Endothelial cell of umbilical vein (primary cell): Measurements from ENCODE around the gene ATF1. TPM values are rescaled to one million over a fixed set of nuclear protein-coding genes. Genes with fewer than 3 reads are reported as not detected.

ENCODE experiments used
- BruUV-seq: library from RNA; stranded (reverse); fragments of 400-500 nt; replicated peaks from 2 replicates; lab custom pipeline; 2021; lab: Mats Ljungman, UMichigan
- CTCF ChIA-PET: fragments of 300-600, 350-600 bp; sonication (Branson Sonifier 250); formaldehyde crosslinking; loops from one replicate; lab custom pipeline; 2021; ENCODE audit warnings: antibody characterized with exemption, inconsistent platforms; lab: Charles Lee
- POLR2A ChIA-PET: fragments of 300-600, 350-600 bp; sonication (Branson Sonifier 250); formaldehyde crosslinking; loops from one replicate; lab custom pipeline; 2021; ENCODE audit warnings: antibody characterized with exemption, inconsistent platforms; lab: Charles Lee
- DNase-seq: peaks from one replicate; pipeline ENCODE4 v3.0.0-alpha.2; 2011; ENCODE audit warnings: low read depth, low spot score
- FAIRE-seq: peaks from 2 replicates; lab custom pipeline; 2011; peaks lifted over from hg19 to GRCh38; lab: Jason Lieb, UNC
- H2AFZ ChIP-seq: 2 replicates; pipeline ENCODE4 v1.6.0; 2012; ENCODE audit warnings: low read depth, low read length, control low read depth, inconsistent platforms
- H3K27ac ChIP-seq: 2 replicates; pipeline ENCODE4 v1.5.1; 2011; ENCODE audit warnings: low read depth, mild to moderate bottlenecking, control low read depth, low read length, moderate library complexity; ENCODE audit not compliant: insufficient read depth
- H3K27me3 ChIP-seq, 2 experiments: 2 replicates each; pipeline versions ENCODE4 v1.6.0 to v1.6.1; 2011; ENCODE audit warnings: low read length in 2 of 2, mixed read lengths in 1 of 2; ENCODE audit not compliant: control insufficient read depth in 2 of 2, insufficient read depth in 2 of 2
- H3K36me3 ChIP-seq, 2 experiments: 2 replicates in 1 of 2; 3 replicates in 1 of 2; pipeline ENCODE4 v1.5.1; 2011; ENCODE audit warnings: low read length in 2 of 2, mild to moderate bottlenecking in 1 of 2, moderate library complexity in 1 of 2; ENCODE audit not compliant: control insufficient read depth in 2 of 2, insufficient read depth in 2 of 2; ENCODE audit errors: extremely low read depth in 1 of 2
- H3K4me1 ChIP-seq: 3 replicates; pipeline ENCODE4 v1.5.1; 2011; ENCODE audit warnings: mild to moderate bottlenecking, low read length; ENCODE audit not compliant: control insufficient read depth, insufficient read depth; ENCODE audit errors: extremely low read depth
- H3K4me2 ChIP-seq: 2 replicates; pipeline ENCODE4 v1.6.1; 2011; ENCODE audit warnings: low read length, control low read depth, mixed read lengths; ENCODE audit not compliant: insufficient read depth
- H3K4me3 ChIP-seq, 3 experiments: fragments of 200-600 bp in 1 of 3; sonication (generic), shearing (Covaris generic) in 1 of 3; replicated peaks in 1 of 3; 2 replicates each; pipeline ENCODE4 v1.5.1; 2011 to 2016; ENCODE audit warnings: control low read depth in 3 of 3, low read length in 3 of 3, mild to moderate bottlenecking in 2 of 3, inconsistent platforms in 1 of 3, low read depth in 1 of 3, moderate library complexity in 1 of 3; ENCODE audit not compliant: insufficient read depth in 1 of 3
- H3K79me2 ChIP-seq: 2 replicates; pipeline ENCODE4 v1.6.0; 2012; ENCODE audit warnings: low read length, inconsistent platforms; ENCODE audit not compliant: control insufficient read depth, insufficient read depth
- H3K9ac ChIP-seq: replicated peaks from 2 replicates; pipeline ENCODE3; 2011; ENCODE audit warnings: low read length, control low read depth; ENCODE audit not compliant: insufficient read depth; ENCODE audit errors: extremely low read depth
- H3K9me1 ChIP-seq: replicated peaks from 3 replicates; pipeline ENCODE4 v1.6.0; 2011; ENCODE audit warnings: mild to moderate bottlenecking, low read length; ENCODE audit not compliant: control insufficient read depth, insufficient read depth; ENCODE audit errors: extremely low read depth
- H3K9me3 ChIP-seq: replicated peaks from 2 replicates; pipeline ENCODE4 v1.5.1; 2012; ENCODE audit warnings: low read length, inconsistent platforms; ENCODE audit not compliant: control insufficient read depth, insufficient read depth
- H4K20me1 ChIP-seq: replicated peaks from 2 replicates; pipeline ENCODE3; 2011; ENCODE audit warnings: mild to moderate bottlenecking, low read length; ENCODE audit not compliant: control insufficient read depth, insufficient read depth; ENCODE audit errors: extremely low read depth
- CTCF ChIP-seq, 2 donors: IDR thresholded peaks; 1 replicate in 1 of 2; 2 replicates in 1 of 2; pipeline ENCODE4 v1.5.1; 2011; ENCODE audit warnings: low read length in 2 of 2, mild to moderate bottlenecking in 2 of 2, moderate library complexity in 2 of 2, control low read depth in 1 of 2, inconsistent platforms in 1 of 2, low read depth in 1 of 2; ENCODE audit not compliant: insufficient read depth in 1 of 2; ENCODE audit errors: extremely low read depth in 1 of 2
- EZH2 ChIP-seq: IDR thresholded peaks from 2 replicates; pipeline ENCODE4 v1.6.1; 2012; ENCODE audit warnings: borderline replicate concordance, low read depth, mild to moderate bottlenecking, moderate library complexity, low read length, inconsistent platforms; ENCODE audit not compliant: severe bottlenecking
- FOS ChIP-seq: IDR thresholded peaks from 2 replicates; pipeline ENCODE4 v1.6.1; 2011; ENCODE audit warnings: mild to moderate bottlenecking, low read length, moderate library complexity, borderline replicate concordance; ENCODE audit not compliant: insufficient read depth
- GATA2 ChIP-seq: IDR thresholded peaks from 2 replicates; pipeline ENCODE4 v1.7.0; 2011; ENCODE audit warnings: low read depth, mild to moderate bottlenecking, moderate library complexity, mixed read lengths, low read length; ENCODE audit not compliant: insufficient read length, insufficient read depth
- JUN ChIP-seq: IDR thresholded peaks from 2 replicates; pipeline ENCODE4 v1.6.1; 2011; ENCODE audit warnings: borderline replicate concordance, low read depth; ENCODE audit not compliant: insufficient read length, insufficient read depth
- MAX ChIP-seq: IDR thresholded peaks from 2 replicates; pipeline ENCODE4 v1.6.1; 2011; ENCODE audit not compliant: insufficient read depth, insufficient read length
- MYC ChIP-seq: IDR thresholded peaks from one replicate; pipeline ENCODE4 v1.6.1; 2011; ENCODE audit warnings: mild to moderate bottlenecking, low read depth, low read length
- POLR2A ChIP-seq: IDR thresholded peaks from 2 replicates; pipeline ENCODE4 v1.6.1; 2012; ENCODE audit warnings: low read depth, mild to moderate bottlenecking, control low read depth, low read length
- dilution Hi-C: fragments of 300-500 bp; cut with MboI; formaldehyde crosslinking; loops from one replicate; pipeline ENCODE4 v1.15.0; 2019; ENCODE audit warnings: low sequenced_read_pairs; ENCODE audit not compliant: extremely low pct_ligation_motif_present
- intact Hi-C: fragments of 100-400 bp; cut with micrococcal nuclease; formaldehyde crosslinking; loops from one replicate; pipeline ENCODE4 v1.10.0; 2022
- polyA plus RNA-seq, 4 experiments: library from polyadenylated mRNA; depleted of rRNA in 3 of 4; stranded (reverse) in 3 of 4; unstranded in 1 of 4; fragments of >200 nt; gene quantifications; 2 replicates each; pipeline versions ENCODE4 v1.2.1 to v1.2.3, GENCODE V29; 2011 to 2012; ENCODE audit warnings: missing spikeins in 1 of 4
- total RNA-seq: library from RNA; stranded (reverse); gene quantifications from 2 replicates; pipeline ENCODE4 v1.2.3, GENCODE V29; 2021

ATF1 gene
- total and polyA plus RNA-seq, 2 donors (not counting 3 experiments of a cell fraction or from before 2014, with no cell fraction given) = 14.5 to 26.7 TPM

DNA sequence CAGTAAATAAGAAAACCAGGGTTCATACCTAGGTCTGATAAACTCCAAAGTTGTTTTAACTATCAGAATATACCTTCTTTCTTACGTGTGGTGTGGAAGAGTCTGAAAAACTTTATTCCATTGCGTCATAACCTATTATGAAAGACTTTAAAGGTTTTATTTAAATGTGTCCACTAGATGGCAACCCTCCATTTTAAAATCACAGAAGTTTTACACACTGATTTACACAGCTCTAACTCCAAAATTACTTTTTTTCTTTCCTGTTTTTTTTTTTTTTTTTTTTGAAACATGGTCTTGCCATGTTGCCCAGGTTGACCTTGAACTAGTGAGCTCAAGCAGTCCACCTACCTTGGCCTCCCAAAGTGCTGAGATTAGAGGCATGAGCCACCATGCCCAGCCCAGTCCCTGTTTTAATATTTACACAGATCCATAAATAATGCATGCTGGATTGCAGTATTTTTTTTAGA is 61.5 kb downstream of the ATF1 start:
- no peaks in the 10 kb centered on the region for H4K20me1 ChIP-seq
- H3K4me3 ChIP-seq = no peak overlapping the region
- no peaks in the 10 kb centered on the region for H3K79me2 ChIP-seq
- H3K4me1 ChIP-seq = no peaks in the 10 kb centered on the region
- H3K4me2 ChIP-seq = peak overlapping the region; percentile 36
- no peaks in the 10 kb centered on the region for H3K36me3 ChIP-seq
- intact Hi-C loops = loop anchor here (1.0 to 5.0 kb wide), 7 partner anchors 60 to 527 kb away; partner anchors contain the start of gene CSRNP2
- H3K27me3 ChIP-seq = no peaks in the 10 kb centered on the region
- no TSS peak for BruUV-seq
- ChIA-PET POLR2A (interaction anchor here (0.6 to 1.3 kb wide), 2 partner anchors 258 to 512 kb away, joined by 3 read pairs; no protein-coding TSS in a partner anchor), CTCF (interaction anchor here (0.6 to 6.9 kb wide), 35 partner anchors 11 to 525 kb away, joined by 3 to 299 read pairs (median 4); partner anchors contain the start of genes ATF1, DAZAP2, LETMD1 and SLC11A2)
- H3K9me3 ChIP-seq = no peaks in the 10 kb centered on the region
- FAIRE-seq (peak; percentile 87), DNase-seq (peak; percentile 78)
- H3K27ac ChIP-seq = no peak overlapping the region
- dilution Hi-C loops = no loop called here
- peak overlapping the region; percentile 21 for H2AFZ ChIP-seq
- H3K9me1 ChIP-seq = no peaks in the 10 kb centered on the region
- TF ChIP-seq CTCF (IDR thresholded peaks at IDR 0.05; ENCODE audit: extremely low read depth in 1 of 2, insufficient read depth in 1 of 2, low read depth in 1 of 2, low read length in 2 of 2) (peak; percentile 24 to 25), GATA2 (no peak), JUN (no peak), EZH2 (no peak), MAX (no peak), FOS (no peak), POLR2A (no peak), MYC (no peak)
- H3K9ac ChIP-seq = no peak overlapping the region
